GM19240 (cell line): Measurements from ENCODE around the gene SFTPB.
"Not testable (repeated sequence)": the region's sequence is repeated elsewhere in the genome, so short reads cannot be mapped to it uniquely, and the experiment has no call there.

ENCODE experiments used
- DNase-seq: peaks from one replicate; pipeline ENCODE4 v3.0.0; 2011; ENCODE audit warnings: low spot score; ENCODE audit not compliant: insufficient read length

The SFTPB gene

DNA sequence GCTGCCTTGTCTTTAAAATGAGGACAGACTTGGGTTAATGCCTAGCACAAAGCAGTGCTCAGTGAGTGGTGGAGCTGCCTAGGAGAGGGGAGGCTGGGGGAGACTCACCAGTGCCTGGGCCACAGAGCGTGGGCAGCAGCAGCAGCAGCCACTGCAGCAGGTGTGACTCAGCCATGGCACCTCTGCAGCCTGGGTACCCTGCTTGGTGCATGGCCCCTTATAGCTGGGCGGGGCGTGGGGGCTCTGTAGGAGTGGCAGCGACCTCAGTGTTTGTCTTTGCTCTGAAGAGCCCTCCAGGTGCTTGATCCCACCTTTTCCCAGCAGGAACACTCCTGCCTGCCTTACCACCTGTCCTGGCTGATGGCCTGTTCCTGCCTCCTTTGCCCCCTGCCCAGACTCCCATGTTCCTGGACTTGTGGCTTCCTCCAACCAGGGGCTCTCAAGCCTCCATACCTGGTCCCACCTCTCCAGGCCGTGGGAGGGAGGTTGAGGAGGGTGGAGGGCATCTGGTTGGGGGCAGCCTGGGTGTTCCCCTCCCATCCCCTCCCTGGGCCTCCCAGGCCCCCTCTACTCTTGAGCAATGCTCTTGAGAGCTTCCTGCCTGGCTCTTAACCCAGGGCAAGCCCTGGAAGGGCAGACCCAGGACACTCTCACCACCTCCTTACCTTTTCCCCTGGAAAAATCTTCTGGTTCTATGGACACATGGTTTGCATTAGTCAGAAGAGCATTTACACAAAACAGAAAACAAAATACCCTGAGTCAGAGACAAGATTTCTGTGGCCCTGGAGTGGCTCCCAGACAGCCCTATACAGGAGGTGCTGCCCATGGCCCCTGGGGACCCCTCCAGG, at the start of gene SFTPB:
TSS of gene SFTPB (minus strand) at position 191 of the 848 bp plus-strand sequence. CDS start at position 175, 16 bp downstream.
- no peak for DNase-seq

DNA sequence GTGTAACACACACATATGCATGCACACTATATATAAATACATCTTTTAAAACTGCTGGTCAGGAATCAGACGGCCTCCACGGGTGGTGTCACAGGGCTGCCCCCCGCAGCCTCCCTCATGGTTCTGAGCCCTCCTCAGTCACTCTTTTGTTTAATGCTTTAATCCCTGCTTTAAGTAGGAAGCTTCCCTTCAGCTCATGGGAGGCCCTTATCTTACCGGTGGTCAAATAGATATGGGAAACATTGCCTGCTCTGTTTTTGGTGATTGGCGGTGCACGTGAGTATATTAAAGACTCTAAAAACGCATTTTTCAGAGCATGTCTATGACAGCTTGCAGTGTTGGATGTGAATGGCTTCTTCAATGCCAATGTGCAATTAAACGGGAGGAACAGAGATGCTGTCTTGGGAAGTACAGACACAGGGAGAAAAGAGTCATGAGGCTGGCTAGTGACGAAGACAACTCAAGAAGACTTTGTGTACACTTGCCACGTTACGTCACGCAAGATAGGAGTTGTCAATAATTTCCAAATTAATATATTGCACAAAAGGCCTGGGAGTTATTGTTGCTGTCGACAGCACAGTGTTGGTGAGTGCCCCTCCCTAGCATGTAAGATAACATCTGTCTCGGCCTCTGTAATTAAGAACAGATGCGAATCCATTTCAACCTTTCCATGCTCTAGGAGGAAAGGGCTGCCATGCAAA, 49.5 kb upstream of the SFTPB start:
- DNase-seq, result no peak

DNA sequence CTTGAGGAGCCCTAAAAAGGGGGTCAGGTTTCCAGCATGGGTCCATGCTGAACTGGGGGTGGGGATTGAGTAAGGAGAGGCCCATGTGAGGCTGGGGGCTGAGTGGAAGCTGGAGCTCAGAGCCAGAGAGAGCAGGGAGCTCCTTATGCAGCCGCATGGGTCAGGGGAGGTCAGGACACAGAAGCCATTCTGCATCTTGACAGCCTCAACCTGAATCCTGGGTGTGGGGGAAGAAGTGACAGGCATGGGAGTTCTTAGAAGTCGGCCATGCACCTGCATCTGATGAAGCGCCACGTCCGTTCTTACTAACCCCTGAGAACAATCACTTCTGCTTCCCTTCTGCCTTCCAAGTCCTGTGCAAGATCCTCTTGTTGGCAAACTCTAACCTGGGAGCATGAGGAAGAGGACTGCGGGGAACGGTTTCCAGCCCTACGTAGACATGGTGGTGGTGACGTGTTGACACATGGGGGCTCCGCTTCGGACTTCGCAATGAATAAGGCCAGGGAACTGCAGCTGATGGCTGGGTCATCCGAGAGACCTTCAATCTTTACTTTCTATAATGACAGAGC, 48.4 kb upstream of the SFTPB start:
- no peak for DNase-seq

DNA sequence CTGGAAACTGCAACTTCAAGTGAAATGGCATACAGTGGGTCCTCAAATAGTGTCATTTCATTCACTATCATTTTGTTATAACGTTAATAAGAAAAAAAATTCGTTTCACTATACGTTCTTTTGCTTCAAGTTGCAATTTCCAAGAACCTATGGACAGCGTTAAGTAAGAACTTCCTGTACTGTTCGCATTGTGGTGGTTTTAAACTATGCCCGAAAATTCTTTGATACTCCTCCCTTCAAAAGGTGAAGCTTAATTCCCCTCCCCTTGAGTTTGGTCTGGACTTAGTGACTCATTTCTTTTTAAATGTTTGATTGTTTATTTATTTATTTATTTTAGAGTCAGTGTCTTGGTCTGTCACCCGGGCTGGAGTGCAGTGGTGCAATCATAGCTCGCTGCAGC, 46.8 kb upstream of the SFTPB start:
- DNase-seq, result no peak

DNA sequence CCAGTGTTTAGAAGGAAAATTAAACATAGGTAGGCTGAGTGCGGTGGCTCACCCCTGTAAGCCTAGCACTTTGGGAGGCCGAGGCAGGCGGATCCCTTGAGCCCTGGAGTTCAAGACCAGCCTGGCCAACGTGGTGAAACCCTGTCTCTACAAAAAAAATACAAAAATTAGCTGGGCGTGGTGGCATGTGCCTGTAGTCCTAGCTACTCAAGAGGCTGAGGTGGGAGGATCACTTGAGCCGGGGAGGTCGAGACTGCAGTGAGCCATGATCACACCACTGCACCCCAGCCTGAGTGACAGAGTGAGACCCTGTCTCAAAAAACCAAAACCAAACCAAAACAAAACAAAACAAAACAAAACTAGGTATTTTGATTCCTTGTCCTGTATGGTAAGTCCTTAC, 46.4 kb upstream of the SFTPB start:
- not testable (repeated sequence) for DNase-seq

DNA sequence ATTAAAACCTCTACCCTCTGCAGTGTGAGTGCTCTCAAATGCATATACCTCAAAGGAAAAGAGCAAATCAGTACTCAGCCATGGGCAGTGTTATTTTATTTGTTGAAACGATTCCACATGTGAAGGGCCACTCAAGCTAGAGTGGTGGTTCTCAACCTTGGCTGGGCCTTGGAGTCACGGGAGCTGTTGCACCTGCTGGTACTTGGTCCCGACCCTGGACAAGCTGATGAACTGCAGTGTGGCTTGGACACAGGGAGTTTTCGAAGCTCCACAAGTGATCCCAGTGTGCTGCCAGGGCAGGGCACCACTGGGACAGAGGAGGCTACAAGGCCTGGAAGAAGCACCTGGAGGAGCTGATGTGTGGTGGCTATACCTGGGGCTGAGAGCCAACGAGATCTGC, 45.8 kb upstream of the SFTPB start:
- DNase-seq, result no peak

DNA sequence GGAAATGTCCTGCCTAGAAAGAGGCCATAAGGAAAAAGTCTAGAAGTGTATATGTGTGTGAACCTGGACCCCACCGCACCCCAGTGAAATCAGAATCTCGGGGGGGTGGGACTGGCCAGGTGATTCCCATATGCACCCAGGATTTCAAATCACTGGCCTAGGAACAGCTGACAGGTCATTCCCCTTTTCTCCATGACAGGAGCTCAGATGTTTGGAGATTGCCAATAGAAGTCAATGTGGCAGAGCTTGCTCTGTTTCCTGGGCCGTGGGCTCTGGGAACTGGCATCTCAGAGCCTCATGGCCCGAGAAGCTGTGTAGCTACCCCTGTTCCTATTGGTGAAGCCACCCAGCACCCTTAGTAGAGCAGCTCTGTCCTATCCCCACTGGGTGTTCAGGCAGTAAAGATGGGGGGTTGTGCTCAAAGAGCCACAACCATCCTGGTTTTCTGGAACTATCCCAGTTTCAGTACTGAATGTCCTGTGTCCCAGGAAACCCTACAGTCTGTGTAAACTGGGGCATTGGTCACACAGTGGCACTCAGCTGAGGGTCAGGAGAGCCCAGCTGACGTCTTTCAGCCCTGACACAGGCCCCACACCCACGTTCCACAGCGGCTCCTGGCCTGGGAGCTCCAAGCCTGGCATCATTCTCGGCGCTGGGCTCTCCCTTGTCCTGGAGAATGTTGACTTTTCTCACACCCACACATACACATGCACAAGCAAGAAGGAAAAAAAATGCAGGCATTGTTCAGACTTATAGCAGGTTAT, 45.0 kb upstream of the SFTPB start:
- DNase-seq, result no peak

DNA sequence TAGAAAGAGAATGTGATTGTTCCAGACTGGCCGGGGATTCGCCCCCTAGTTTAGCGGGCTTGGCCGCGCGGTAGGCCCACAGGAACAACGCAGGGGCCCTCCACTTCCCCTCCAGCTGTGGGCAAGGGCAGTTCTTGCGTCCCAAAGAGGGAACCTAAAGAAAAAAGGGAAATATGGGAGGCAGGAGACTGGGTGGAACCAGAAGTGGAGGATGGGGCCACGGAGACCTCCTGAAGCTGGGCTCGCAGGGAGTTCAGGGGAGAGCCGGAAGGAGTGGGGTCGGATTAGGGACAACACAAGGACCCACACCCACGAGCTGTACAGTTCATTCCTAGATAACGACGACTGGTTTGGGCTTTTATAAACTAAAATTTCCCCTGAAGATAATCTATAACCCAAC, 44.3 kb upstream of the SFTPB start:
- DNase-seq, result no peak

DNA sequence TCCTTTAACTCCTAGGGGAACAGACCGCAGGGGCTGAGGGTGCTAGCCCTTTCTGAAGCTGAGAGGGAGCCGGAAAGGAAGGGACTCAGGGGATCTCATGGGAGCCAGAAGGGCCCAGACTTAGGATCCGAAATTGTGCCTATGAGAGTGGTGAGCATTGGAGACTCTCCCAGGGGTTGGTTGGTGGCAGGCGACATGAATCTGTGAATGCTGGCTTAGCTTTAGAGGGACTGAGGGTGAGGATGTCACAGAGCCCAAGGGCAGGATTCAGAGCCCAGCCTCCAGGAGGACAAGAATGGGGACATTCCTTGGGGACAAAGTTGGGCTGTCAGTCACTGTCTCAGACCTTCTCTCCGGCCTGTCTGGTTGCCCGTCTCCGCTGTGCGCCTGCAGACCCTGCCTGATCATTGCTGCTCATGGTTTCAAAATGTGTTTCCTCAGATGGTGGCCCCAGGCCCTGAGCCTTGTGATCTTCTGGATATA, 43.6 kb upstream of the SFTPB start:
- no peak for DNase-seq

DNA sequence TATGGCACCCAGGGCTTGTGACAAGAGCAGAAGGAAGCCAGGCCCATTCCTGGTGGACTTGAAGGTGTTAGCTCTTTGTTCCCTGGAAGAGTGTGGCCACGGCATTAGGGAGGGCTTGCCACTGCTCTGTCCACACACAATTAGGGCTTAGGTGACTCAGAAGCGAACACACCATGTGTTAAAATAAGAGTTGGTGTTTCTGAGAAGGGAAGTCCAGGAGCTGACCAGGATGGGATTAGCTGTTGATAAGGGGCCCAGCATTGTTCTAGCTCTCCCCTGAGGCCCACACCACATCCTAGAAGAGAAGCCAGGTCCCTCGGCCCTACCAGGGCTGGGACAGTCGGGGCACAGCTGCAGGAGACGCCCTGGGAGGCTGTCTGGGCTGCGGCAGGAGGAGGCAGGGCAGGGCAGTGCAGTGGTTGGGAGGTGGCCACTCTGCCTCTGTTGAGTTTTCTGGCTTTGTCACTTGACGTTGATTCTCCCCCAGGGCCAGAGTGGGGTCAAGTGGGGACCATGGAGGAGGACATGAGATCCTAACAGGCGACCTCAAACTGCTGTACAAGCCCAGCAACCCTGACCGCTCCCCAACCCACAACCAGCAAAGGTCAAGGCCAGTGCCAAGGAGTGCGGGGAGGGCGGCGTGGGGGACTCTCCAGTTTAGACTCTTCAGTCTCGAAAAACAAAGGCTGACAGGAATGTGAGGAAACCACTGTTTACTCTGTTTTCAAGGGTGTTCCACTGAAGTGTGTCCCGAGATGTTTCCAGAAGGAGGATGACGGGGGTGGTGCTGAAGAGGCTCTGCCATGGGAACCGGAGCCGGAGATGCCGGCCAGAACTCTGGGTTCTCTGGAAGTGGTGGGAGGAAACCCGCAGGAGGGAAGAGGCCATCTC, 42.9 kb upstream of the SFTPB start:
- DNase-seq, result no peak

DNA sequence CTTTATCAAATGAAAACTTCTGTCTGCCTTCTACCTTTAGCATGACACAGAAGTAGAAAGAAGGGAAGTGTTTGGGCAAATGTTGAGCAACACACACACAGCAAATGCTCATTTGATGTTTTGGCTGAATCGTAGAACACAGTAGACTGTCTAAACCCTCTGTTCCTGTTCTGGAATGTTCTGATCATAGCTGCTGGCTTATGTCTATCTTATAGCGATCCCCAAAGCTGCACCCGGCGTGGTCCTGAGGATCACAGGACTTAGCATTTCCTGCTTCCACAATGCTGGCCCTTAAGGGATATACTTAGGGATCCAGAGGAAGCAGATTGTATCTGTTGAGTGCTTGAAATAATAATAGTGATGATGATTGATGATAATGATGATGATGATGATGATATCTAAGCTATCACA, 41.4 kb upstream of the SFTPB start:
- DNase-seq, result no peak

DNA sequence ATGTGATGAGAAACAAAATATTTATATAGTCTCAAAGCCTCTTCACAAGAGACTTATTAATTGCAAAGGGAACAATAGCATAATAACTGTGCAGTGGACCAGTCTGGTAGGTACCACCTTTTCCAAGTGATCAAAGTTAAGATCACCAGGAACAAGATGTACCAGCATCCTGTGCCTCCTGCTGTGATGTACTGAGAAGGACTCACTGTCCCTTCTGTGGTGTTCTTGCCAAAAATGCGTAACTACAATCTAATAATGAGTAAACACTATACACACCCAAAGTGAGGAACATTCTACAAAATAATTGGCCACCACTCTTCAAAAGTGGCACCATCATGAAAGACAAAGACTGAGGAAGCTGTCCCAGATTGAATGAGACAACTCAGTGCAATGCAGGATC, 40.6 kb upstream of the SFTPB start:
- DNase-seq, result no peak

DNA sequence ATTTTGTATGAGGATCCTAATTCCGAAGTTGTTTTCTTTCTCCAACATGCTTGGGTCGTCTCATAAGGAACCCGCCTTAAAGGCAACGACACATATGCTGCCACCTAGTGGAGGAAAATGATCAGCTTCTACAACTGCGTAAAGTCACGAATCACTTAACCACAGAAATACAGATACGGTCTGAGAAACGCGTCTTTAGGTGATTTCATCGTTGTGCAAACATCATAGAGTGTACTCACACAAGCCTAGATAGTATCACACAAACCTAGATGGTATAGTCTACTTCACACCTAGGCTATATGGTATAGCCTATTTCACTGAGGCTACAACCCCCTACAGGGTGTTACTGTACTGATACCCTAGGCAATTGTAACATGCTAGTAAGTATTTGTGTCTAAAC, 39.3 kb upstream of the SFTPB start:
- peak; percentile 59 for DNase-seq

DNA sequence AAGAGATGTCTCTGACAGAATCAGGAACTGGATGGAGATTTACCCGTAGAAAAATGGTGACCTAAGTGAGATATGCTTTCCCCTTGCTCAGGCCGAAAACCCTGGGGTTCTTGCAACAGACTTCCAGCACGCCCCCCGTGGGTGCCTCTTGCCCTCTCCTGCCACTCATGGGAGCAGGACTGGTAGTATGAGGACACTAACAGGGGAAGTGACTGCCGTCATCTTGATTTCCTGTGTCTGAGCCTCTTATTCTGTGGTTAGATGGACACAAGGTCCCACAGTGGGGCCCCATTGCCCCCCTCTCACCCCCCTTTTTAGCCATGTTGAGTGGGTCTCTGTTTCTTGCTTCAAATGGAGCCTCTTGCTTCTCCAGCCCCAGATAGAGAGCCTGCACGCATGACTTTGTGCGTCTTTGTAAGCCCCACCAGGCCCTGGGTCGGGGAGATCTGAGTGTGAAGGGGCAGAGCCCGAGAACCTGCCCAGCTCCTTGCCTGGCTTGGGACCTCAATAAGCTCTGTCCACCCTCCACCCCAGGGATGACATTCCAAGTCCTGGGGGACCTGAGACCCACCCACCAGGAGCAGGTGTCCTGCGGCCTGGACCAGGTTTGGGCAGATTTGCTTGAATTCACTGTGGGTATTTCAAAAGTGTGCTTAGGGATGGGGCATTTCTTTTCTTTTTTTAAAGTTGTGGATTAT, 38.7 kb upstream of the SFTPB start:
- DNase-seq, result no peak

DNA sequence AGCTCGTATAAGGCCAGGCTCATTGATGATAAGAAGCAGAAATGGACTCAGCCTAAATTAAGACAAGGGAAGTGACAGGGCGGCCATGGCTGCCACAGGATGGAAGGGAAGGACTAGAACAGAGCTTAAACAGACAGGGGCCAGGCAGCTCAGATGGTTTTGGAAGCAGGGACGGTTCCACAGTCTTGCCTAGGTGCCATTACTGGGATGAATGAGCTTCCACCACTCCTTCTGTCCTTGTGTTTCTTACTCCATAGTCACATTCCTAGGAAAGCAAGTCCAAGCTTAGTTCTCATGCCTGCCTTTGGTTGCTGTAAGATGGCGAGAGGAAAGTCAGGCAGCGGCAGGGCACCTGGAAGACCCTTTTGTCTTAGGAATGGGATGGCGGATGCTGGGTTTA, 38.1 kb upstream of the SFTPB start:
- DNase-seq, result no peak

DNA sequence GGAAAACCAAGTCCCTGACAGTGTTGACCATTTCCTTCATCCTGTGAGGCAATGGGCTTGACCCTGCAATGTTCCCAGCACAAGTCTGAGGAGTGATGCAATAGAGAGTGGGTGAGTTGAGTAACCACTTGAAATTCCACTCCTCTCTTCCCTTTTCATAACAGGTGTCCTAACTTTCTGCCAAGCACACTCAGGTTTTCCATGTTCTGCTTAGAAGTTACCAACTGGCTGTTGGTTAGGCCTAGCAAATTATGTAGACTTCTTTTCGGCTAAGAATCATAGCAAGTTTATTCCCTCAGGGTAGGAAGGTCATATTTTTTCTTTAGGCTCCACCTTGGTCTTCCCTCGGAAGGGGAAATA, 37.7 kb upstream of the SFTPB start:
- DNase-seq, result no peak

DNA sequence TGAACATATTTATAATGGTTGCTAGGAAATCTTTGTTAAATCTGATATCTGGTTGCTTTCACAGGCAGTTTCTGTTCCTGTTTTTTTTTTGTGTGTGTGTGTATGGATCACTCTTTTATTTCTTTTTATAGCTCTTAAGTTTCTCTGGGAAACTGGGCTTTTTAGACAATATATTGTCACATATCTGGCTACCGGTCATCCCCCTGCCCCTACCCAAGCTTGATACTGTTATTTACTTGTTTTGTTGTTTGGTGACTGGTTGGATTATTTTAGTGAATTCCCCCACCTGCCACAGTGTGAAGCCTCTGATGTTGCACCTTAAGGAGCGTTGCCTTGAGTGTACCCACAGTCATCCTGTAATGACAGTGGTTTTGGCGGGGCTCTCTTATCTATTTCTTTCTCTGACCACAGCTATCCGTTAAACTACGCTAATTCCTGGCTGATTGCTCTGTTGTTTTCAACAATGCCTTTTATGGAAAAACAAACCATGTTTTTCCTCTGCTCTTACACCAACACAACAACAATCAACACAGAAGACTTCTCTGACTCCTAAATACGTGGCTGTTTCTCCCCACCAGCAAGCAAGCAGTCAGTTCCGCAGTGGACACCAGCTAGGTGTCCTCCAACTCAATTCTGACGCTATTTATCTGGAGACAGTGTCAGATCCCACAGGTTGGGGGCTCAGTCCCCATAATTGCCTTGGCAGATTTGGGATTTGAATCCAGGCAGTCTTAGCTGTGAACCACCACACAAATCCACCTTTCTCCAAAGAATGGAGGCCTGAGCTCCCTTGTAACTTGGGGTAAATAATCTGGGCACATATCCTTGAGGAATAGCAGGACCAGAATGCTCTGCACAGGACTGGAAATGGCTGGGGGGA, 37.0 kb upstream of the SFTPB start:
- DNase-seq, result no peak

DNA sequence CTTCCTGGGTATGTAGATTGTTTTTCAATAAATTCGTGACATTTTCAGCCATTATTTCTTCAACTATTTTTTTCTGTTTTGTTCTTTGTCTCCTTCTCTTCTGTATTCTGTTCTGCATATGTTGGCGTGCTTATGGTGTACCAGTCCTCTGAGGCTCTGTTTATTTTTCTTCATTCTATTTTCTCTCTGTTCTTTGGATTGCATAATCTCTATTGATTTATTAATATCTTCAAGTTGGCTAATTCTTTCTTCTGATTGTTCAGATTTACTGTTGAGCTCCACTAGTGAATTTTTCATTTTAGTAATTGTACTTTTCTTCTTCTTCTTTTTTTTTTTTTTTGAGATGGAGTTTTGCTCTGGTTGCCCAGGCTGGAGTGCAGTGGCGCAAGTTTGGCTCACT, 36.0 kb upstream of the SFTPB start:
- no peak for DNase-seq

DNA sequence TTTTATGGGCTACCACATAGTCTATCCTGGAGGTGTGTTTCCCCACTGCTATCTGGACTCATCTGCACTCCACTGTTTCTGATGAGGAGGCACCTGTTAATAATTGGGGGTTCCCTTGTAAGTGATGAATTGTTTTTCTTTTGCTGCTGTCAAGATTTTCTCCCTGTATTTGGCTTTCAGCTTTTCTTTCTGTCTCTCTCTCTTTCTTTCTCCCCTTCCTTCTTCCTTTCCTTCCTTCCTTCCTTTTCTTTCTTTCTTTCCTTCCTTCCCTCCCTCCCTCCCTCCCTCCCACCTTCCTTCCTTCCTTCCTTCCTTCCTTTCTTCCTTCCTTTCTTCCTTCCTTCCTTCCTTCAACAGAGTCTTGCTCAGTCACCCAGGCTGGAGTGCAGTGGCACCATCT, 35.3 kb upstream of the SFTPB start:
- no peak for DNase-seq
